Colon (tissue), 2 donors: ENCODE data around the gene TMEM176A.

Experiments
- FAIRE-seq: peaks from 2 replicates; lab custom pipeline; 2012; peaks lifted over from hg19 to GRCh38; lab: Jason Lieb, UNC
- donor health status: control.
- donor health status: control.

TMEM176A gene

GRCh38 chr7:150820148-150820547 is 19.6 kb downstream of the TMEM176A start:
- no peak for FAIRE-seq

DNA sequence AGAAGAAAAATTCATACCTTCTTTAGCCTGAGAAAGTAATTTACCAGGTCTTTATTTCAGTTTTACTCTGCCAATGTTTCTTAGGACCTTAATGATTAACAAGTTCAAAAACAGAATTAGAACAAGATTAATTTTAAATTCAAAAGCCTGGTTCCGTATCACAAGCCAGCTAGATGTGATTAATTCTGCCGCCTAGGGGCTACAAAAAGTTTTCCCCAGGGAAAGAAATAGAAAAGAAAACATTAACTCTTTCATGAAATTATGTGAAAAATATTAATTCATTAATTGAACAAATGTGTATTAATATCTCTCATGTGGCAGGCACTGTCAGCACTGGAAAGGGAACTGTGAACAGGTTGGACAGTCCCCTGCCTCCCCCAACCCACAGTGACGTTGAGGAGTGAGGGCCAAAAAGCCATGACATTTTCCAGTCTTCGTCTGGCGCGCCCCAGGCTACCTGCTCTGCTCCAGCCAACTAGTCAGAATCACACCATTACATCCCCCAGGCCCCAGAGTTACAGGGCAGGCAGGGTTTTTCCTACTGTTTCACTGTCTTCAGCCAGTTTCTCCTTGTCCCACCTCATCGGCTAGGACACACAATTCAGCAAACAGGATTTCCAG is 20.1 kb downstream of the TMEM176A start:
- no peak for FAIRE-seq

DNA sequence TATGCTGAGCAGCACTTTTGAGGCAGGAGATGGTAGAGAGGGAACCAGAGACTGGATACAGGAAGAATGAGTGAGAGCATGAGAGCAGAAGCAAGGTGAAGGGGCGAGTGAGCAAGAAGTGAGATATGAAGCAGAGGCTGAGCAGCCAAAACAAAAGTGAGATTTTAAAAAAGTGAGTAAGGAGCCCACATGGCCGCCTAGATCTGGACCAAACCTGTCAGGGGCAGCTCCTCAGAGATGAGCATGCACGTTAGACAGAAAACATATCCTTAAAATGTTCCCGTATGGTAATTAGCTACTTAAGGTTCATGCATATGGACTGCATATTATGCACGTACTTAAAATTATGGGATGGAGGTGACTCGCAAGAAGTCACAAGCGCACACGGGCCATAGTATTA is 22.5 kb downstream of the TMEM176A start:
- FAIRE-seq = no peak

DNA sequence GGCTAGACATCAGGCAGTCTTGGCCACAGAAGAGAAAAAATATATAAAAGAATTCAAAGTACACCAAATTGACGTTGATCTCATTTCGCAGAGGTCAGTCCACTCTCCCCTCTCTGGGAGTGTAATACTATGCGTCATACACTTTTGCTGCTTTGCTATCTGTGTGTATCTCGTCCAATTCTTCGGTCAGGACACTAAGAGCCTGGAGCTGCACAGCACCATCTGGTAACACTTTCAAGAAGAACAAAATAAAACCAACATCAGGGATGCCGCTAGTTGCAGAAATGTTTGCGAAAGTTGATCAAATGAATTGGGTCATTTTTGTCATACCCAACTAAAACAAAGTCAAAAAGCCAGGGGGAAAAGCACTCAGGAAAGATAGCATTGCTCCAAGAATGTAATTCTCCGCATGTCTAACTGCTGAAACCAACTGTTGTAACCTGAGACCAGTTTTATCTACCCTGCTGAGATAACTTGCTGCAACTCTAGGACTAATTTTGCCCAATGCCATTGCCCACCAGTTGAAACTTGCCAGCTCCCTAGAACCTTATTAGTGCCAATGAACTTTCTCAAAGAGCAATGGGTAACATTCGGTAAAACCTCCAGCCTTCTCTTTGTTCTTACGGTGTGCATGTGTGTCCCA is 23.0 kb downstream of the TMEM176A start:
- no peak for FAIRE-seq

GRCh38 chr7:150824379-150825177 is 24.0 kb downstream of the TMEM176A start:
- FAIRE-seq = no peak

DNA sequence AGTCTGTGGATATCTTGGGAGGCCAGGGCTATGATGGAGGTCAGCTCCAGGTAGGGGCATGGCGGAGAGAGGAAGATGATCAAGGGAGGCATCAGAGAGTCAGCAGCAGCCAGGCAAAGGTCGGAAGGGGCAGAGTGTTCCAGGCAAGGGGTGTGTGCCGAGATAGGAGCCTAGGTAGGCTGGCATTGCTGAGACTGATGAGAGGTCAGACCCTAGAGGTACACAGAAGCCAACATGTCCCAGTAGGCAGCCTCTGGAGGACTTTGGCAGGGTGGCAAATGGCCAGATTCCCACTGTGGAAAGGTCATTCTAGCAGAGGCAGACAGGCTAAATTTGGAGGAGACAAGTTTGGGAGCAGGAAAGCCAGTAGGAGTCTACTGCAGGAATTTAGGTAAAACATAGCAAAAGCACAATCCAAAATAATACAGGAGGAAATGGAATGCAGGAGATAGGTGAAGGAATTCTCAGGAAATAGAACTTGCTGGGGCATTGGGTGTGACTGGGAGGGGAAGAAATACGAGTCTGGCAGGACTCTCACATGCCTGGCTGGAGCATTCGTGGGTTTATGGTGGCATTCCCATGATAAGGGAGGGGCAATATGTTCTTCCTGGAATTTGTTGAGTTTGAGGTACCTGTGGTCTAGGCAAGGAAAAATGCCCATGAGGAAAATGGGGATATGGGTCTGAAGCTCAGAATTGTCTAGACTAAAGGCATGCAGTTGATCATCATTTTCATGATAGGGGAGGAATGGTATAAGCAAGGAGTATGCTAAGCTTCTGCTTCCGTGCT is 25.7 kb downstream of the TMEM176A start:
- no peak for FAIRE-seq

DNA sequence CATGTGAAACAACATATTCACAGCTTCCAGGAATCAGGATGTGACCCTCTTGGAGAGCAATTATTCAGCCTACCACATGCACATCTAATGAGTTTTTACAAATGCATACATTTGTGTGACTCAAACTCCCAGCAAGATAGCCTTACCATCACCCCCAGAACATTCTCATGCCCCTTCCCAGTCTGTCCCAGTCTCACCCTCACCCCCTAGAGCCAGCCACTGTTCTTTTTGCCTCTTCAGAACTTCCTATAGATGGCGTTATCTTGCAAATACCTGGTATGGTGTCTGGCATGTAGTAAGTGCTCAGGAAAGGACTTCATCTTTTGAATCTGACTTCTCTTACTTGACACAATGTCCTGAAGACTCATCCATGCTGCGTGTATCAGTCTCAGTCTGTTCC is 27.8 kb downstream of the TMEM176A start:
- no peak for FAIRE-seq

- FAIRE-seq = no peak
Observed at GRCh38 chr7:150829426-150829825, 28.9 kb downstream of the TMEM176A start.

DNA sequence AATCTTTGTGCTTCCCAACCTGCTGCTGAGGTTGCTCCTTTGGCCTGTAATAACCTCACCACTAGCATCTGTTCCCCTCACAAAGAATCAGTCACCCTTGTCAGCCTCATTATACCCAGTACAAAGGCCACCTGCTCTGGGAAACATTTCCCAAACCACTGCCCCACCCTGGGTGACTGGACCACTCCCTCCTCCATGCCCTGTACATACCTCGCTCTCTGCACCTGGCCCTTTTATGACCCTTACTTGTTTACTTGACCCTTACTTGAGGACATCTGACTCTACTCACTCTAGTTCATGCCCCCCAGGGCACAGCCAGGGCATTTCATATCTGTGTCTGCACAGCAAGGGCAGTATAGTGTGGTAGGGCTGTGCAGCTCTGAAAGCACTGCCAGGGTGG is 30.4 kb downstream of the TMEM176A start:
- FAIRE-seq = no peak

DNA sequence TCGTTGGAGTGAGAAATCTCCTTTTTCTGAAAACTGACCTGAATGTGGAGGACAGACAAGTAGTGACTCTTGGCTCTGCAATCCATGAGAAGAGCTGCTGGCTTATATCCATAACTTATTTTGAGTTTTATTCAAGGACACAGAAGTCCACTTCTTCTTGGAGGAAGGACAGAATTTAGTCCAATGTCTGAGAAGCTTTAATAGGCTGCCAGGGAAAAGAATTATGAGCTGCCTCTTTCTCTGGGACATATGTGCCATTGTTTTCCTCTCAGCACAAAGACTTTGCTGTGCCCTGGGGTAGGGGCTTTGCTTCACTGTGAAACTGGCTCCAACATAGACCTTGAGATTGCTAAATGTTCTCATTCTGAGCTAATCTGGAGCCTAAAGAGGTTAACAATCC is 31.3 kb downstream of the TMEM176A start:
- FAIRE-seq = no peak

DNA sequence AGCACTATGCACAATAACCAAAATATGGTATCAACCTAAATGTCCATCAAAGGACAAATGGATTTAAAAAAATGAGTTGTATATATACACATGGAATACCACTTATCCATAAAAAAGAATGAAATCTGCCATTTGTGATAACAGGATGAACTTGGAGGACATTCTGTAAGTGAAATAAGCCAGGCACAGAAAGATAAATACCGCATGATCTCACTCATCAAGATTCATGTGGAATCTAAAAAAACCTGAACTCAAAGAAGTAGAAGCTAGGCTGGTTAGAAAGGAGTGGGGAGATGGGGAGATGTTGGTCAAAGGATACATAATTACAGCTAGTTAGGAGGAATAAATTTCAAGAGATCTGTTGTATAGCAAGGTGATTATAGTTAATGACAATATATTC is 34.5 kb downstream of the TMEM176A start:
- no peak for FAIRE-seq

DNA sequence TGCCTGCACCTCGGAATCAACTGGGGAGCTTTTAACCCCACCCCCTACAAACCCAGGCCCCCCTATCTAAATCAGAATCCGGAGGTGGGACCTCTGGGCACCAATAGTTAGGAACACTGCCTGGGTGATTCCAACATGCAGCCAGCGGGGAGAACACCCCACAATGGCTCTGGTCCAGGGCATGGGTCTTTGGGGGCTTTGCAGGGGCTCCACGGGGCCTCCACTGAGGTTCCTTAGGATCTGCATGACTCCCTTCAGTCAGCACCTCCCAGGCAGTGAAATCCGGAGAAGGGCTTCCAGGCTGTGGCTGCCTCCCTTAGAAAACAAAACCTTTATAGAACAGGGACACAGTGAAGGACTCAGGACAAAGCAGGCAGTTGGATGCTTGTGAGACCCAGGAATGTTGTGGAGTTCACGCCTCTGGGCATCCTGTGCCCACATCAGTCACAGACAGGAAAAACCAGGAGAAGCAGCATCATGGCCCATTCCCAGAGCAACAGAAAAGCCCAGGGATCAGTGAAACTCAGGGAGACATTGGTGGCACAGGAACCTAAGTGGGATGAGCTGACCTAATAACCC is 35.2 kb downstream of the TMEM176A start:
- no peak for FAIRE-seq

DNA sequence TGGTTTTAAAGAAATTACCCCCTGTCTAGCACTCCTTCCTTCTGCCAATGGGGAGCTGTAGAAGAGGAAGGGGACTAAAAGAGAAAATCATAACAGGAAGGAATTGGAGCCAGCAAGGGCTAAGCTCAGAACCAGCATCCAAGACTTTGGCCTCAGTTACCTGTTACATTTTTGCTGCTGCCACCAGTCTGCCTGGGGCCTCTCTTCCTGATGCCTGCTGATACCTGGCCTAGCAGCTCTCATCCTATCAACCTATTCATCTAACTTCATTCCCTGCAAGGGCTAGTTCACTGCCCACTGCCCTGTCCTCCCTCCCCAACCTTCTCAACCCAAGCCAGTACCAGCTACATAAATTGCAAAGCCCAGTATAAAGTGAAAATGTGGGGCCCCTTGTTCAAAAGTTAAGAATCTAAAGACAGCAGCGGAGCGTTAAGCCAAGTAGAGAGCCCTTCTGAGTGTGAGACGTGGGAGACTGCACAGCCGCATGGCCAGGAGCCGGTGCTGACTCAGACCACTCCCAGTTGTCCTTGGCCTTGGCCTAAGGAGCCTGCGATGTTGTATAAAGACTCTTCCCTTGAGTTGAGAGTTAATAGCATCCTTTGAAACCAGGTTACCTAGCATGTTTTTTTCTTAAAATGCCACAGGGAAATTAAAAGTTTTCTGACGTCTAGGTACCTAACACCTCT is 38.5 kb downstream of the TMEM176A start:
- FAIRE-seq = no peak

GRCh38 chr7:150842018-150842417 is 41.4 kb downstream of the TMEM176A start:
- no peak for FAIRE-seq

DNA sequence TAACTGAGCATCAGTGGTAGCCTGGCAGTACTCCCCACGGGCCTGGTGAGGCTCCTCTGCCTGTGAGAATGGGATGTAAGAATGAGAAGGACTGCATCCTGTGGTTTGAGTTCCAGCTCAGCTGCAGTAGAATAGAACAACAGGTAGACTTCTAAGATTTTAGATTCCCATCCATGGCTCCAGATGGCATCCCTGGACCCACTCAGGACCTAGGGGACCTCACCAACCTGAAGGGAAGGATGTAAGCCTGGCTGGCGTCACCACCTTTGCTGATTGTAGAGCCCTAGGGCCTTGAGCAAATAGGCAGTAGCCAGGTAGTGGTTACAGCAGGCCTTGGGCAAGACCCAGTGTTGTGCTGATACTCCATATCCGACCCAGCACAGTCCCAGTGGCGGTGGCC is 42.1 kb downstream of the TMEM176A start:
- FAIRE-seq = no peak

DNA sequence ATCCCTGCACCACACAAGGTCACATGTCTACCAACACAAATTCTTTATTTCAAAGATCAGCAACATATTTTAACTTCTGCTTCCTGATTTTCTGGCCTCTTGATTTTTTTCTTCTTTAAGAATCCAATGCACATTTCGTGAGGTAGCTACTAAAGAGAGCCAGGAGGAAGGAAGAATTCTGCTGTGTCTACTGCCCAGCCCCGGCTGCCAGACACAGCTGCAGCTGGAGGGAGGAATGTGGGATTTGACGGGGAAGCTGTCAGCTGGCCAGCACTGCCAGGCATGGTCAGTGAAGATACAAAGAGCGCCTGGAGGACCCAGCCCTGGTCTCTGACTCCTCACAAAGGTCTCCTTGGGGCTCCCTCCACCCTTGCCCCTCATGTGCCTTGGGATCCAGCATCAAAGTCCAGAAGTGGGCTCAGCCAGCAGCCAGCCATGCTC is 44.9 kb downstream of the TMEM176A start:
- no peak for FAIRE-seq

DNA sequence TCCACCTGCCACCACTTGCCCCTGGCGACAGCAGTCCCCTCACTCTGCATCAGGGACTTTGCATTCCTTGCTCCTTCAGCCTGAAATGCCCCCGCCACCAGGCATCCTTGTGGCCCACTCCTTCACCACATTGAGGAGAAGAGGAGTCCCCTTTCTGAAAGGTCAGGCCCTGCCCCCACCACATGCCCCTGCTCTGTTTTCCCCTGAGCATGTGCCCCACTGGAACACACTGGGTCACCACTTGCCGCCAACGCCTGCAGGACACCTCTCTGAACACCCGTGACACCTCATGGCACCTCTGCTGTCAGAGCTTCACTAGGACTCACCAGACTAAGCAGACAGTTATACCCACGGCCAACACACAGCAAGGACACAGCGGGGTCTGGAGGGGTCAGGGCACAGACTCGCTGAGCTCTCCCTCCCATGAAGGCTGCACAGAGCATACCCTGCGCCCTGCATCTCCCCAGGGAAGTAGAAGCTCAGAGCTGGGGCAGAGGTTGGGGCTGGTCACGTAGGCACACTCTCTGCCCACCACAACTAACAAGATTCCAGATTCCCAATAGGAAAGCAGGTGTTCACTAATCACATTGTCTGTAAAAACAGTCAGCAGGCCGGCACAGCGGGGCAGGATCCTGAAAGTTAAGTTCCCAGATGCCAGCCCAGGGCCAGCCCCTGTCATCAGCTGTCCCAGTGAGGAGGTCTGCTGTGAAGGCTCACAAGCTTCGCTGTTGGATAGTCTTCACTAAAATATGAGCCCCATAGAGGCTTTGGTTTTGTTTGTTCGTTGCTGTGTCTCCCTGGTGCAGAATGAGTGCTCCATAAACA is 45.9 kb downstream of the TMEM176A start:
- FAIRE-seq = no peak

- no peak for FAIRE-seq
Observed at GRCh38 chr7:150847536-150847935, 47.0 kb downstream of the TMEM176A start.

GRCh38 chr7:150848111-150848510 is 47.5 kb downstream of the TMEM176A start:
- no peak for FAIRE-seq

- no peak for FAIRE-seq
Observed at GRCh38 chr7:150848561-150849115, 48.1 kb downstream of the TMEM176A start.
